ENCODE results near the gene ZNF639. TPM values are rescaled to one million over a fixed set of nuclear protein-coding genes. Genes with fewer than 3 reads are reported as not detected.
A peak's percentile ranks its signal among the peaks of the same experiment; 100 is the strongest.

The ZNF639 gene
- total and polyA plus RNA-seq, 11 donors, result 9.2 to 46.0 (median 29.6) TPM

DNA sequence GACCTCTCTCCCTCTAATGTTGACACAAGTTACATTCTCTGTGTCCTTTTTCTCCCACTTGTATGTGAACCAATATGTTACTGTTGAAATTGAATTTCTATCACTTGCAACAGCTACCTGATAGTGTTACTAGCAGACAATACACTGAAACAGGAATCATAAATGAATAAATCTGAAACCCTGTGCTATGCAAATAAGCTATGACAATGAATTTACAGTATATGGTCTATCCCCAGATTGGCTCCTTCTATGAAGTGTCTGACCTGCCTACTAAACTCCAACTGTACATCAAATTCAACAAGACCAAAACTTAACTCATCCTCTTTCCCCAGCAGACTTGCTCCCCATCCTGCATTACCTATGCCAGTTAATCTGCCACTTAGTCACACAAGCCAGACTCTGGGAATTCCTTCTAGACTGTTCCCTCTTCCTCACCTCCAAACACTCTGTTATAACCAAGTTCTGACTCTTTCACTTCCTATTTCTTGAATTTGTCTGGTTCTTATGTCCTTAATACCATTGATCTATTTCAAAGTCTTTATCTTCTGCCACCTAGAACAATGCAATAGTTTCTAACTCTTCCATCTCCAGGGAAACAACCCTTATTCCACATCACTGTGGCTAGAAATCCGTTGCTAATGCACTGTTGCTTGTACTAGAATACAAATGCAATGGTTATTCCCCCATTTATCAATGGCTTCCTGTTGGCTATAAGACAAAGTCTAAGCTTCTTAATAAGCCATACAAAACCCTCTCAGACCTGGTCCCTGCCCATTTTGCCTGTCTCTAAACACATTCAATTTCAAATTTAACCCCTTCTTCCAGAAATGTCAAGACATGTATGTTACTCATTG is 13.4 kb upstream of the ZNF639 start:
- Histone ChIP-seq H3K4me3 (no peak overlapping the region), H3K4me1 (no peaks in the 10 kb centered on the region), H3K9me3 (no peaks in the 10 kb centered on the region), H3K36me3 (no peaks in the 10 kb centered on the region), H3K27ac (no peak overlapping the region), H3K27me3 (peaks cover 0 to 4% (median 0%) of the 10 kb centered on the region in 9 donors)
- DNase-seq (no peak), ATAC-seq (no peak)
- TF ChIP-seq, protein P1, sequence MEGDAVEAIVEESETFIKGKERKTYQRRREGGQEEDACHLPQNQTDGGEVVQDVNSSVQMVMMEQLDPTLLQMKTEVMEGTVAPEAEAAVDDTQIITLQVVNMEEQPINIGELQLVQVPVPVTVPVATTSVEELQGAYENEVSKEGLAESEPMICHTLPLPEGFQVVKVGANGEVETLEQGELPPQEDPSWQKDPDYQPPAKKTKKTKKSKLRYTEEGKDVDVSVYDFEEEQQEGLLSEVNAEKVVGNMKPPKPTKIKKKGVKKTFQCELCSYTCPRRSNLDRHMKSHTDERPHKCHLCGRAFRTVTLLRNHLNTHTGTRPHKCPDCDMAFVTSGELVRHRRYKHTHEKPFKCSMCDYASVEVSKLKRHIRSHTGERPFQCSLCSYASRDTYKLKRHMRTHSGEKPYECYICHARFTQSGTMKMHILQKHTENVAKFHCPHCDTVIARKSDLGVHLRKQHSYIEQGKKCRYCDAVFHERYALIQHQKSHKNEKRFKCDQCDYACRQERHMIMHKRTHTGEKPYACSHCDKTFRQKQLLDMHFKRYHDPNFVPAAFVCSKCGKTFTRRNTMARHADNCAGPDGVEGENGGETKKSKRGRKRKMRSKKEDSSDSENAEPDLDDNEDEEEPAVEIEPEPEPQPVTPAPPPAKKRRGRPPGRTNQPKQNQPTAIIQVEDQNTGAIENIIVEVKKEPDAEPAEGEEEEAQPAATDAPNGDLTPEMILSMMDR (IDR thresholded peaks at IDR 0.05), result no peak
- no peak for TF ChIP-seq POLR2A (IDR thresholded peaks at IDR 0.05)
- 52 to 71% (median 60%) methylated on average over 1 of the region's 1 CpG for WGBS, 4 donors
- intact Hi-C loops (cut with DNase I), result loop anchor here in 2 of 10 donors (2.0 to 10.0 kb wide), 2 partner anchors 45 to 295 kb away; no protein-coding TSS in a partner anchor

DNA sequence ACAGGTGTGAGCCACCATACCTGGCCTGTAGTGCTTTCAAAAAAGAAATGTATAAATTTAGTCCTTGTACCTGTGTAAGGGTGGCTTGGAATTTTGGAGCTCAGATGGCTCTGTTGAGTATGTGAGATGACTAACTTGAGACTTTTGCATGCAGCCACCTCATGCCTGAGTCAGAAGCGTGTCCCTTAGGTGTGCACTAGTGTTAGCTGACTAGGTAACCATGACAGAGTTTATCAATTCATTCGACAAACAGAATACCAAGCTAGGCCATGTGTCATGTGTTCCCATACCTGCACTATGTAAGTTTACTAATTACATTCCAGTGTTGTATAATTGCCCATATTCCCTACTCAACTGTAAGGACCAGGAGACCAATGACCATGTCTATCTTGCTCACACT is 4.0 kb upstream of the ZNF639 start:
- intact Hi-C loops (cut with DNase I), result loop anchor here in 4 of 10 donors (5.0 to 10.0 kb wide), 4 partner anchors 54 to 302 kb away; partner anchors contain the start of gene PIK3CA (in 1 of the 4)
- TF ChIP-seq, protein P1 (IDR thresholded peaks at IDR 0.05), result no peak
- TF ChIP-seq POLR2A (IDR thresholded peaks at IDR 0.05), result no peak
- H3K4me1 ChIP-seq, result peaks cover 0 to 23% (median 7%) of the 10 kb centered on the region in 12 donors
- no peak overlapping the region for H3K4me3 ChIP-seq
- H3K36me3 ChIP-seq, result no peaks in the 10 kb centered on the region
- no peak for ATAC-seq
- WGBS, 4 donors, result 88 to 98% (median 94%) methylated on average over 2 of the region's 2 CpGs
- H3K27me3 ChIP-seq, result no peaks in the 10 kb centered on the region
- no peak overlapping the region for H3K27ac ChIP-seq
- no peaks in the 10 kb centered on the region for H3K9me3 ChIP-seq
- DNase-seq, result no peak

DNA sequence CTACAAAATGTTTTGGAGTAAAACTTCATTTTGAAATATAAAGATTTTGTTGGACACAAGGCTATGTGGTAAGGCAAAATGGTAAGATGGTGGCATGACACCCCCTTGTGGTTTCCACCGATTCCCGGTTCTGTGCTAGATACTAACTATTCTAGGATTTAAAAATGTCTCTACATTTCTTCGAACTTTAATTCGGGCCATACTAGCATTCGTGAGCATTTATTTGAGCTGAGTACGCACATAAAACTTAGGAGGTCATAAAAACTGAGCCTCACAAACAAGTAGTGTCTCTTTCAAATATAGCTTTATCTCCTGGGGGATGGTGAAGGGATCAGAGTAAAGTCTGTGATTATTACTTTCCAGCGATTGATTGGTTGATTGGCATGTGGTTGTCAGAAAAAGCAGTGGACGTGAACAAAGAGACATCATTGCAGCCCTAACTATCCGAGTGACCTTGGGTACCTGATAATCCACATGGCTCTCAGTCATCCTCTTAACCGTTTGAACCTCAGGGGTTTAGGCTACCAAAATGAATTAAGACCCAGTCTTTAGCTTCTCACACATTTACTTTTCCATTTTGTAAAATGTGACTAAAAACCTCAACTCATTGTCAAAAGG is 1.1 kb upstream of the ZNF639 start:
- H3K27me3 ChIP-seq, result no peaks in the 10 kb centered on the region
- peak overlapping the region in 9 of 12 donors; percentile 79 to 97 (median 91) for H3K4me3 ChIP-seq
- ATAC-seq (no peak), DNase-seq (no peak)
- WGBS, 4 donors, result 25 to 38% (median 35%) methylated on average over 10 of the region's 10 CpGs
- H3K4me1 ChIP-seq, result peaks cover 0 to 36% (median 20%) of the 10 kb centered on the region in 12 donors
- H3K36me3 ChIP-seq, result peaks cover 0 to 17% (median 7%) of the 10 kb centered on the region in 9 donors
- no peak for TF ChIP-seq POLR2A (IDR thresholded peaks at IDR 0.05)
- TF ChIP-seq, protein P1 (IDR thresholded peaks at IDR 0.05), result peak in 11 of 12 donors; percentile 16 to 63 (median 41)
- H3K9me3 ChIP-seq, result no peaks in the 10 kb centered on the region
- intact Hi-C loops (cut with DNase I), result loop anchor here in 8 of 10 donors (2.0 to 10.0 kb wide), 9 partner anchors 25 to 249 kb away; partner anchors contain the start of genes MFN1 (in 3 of the 8), PIK3CA (in 3 of the 8), ACTL6A (in 2 of the 8) and ZMAT3 (in 1 of the 8)
- peak overlapping the region in 10 of 12 donors; percentile 1 to 98 (median 96) for H3K27ac ChIP-seq

Measured in heart left ventricle (tissue), 16 donors.